Gastroesophageal sphincter (tissue), 4 donors: ENCODE results near the gene COL4A2. TPM values are rescaled to one million over a fixed set of nuclear protein-coding genes. Genes with fewer than 3 reads are reported as not detected.
"Not testable (repeated sequence)": the region's sequence is repeated elsewhere in the genome, so short reads cannot be mapped to it uniquely, and the experiment has no call there.

Experiments
- ATAC-seq: fragments of 150-250 bp; one replicate; pipeline ENCODE4 v1.9.1; 2016; ENCODE audit warnings: mild to moderate bottlenecking, moderate library complexity
- H3K27ac ChIP-seq, 4 donors: fragments of 200-600 bp; sonication (generic) in 3 of 4; 1 replicate in 3 of 4; 2 replicates in 1 of 4; pipeline ENCODE4 v1.5.1; 2016 to 2019
- H3K27me3 ChIP-seq: fragments of 200-600 bp; sonication (generic); one replicate; pipeline ENCODE4 v1.5.1; 2019
- H3K36me3 ChIP-seq, 2 donors: fragments of 200-600 bp; sonication (generic); one replicate each; pipeline ENCODE4 v1.5.1; 2019; ENCODE audit warnings: control low read depth in 1 of 2
- H3K4me1 ChIP-seq, 3 donors: fragments of 200-600 bp; sonication (generic); 1 replicate in 2 of 3; 2 replicates in 1 of 3; pipeline ENCODE4 v1.5.1; 2016 to 2019; ENCODE audit warnings: control low read depth in 2 of 3
- H3K4me3 ChIP-seq, 2 donors: fragments of 200-600 bp; sonication (generic); one replicate each; pipeline ENCODE4 v1.5.1; 2019; ENCODE audit warnings: mild to moderate bottlenecking in 1 of 2, moderate library complexity in 1 of 2
- H3K9me3 ChIP-seq, 3 donors: fragments of 200-600 bp; sonication (generic); one replicate each; pipeline ENCODE4 v1.5.1; 2017 to 2019; ENCODE audit warnings: control low read depth in 2 of 3
- CTCF ChIP-seq, 4 experiments: fragments of 200-600 bp in 2 of 4; fragments of 450-650 bp in 2 of 4; sonication (generic) in 1 of 4; IDR thresholded peaks; one replicate each; pipeline ENCODE4 v1.5.1; 2017 to 2019; ENCODE audit warnings: antibody characterized with exemption in 4 of 4, mild to moderate bottlenecking in 2 of 4, moderate library complexity in 2 of 4
- EP300 ChIP-seq: sonication (generic); formaldehyde crosslinking; IDR thresholded peaks from one replicate; pipeline ENCODE4 v1.6.1; 2017; ENCODE audit warnings: antibody characterized with exemption, mild to moderate bottlenecking
- POLR2A ChIP-seq, 2 donors: fragments of 450-650 bp; IDR thresholded peaks; one replicate each; pipeline ENCODE4 v1.6.1; 2017; ENCODE audit warnings: antibody characterized with exemption in 2 of 2, mild to moderate bottlenecking in 2 of 2, moderate library complexity in 1 of 2
- POLR2AphosphoS5 ChIP-seq: sonication (generic); formaldehyde crosslinking; IDR thresholded peaks from one replicate; pipeline ENCODE4 v1.6.1; 2017; ENCODE audit warnings: antibody characterized with exemption
- WGBS, 2 donors: methylation state at CpG; one replicate each; pipeline ENCODE4 v1.1.5; 2018; ENCODE audit warnings: low coverage in 1 of 2; 5-methylcytosine and 5-hydroxymethylcytosine counted together
- total RNA-seq, 4 donors: library from RNA; depleted of rRNA; stranded (reverse); fragments of >200 nt; gene quantifications; one replicate each; pipeline ENCODE4 v1.1.0, GENCODE V29; 2016

COL4A2 gene
- total RNA-seq, 4 donors from 2014 or later, result 478 to 945 (median 543) TPM

- H3K36me3 ChIP-seq, result peaks cover 0 to 14% of the 10 kb centered on the region in 2 donors
- ATAC-seq, result peak; percentile 22
- no peaks in the 10 kb centered on the region for H3K9me3 ChIP-seq
- no peak overlapping the region for H3K4me3 ChIP-seq
- H3K27me3 ChIP-seq, result no peaks in the 10 kb centered on the region
- peaks cover 6 to 100% (median 61%) of the 10 kb centered on the region in 3 donors for H3K4me1 ChIP-seq
- WGBS, 2 donors, result 49 to 63% methylated on average over 12 to 14 of the region's 19 CpGs
- peak; percentile 60 for TF ChIP-seq POLR2AphosphoS5
- TF ChIP-seq EP300, result no peak
- H3K27ac ChIP-seq, result peak overlapping the region; percentile 52 to 99 (median 84)
Observed at GRCh38 chr13:110319774-110320509, 12.9 kb downstream of the COL4A2 start.

GRCh38 chr13:110320645-110321044 lies 13.6 kb downstream of the COL4A2 start:
- no peak for TF ChIP-seq POLR2A (IDR thresholded peaks at IDR 0.05)
- no peak for TF ChIP-seq EP300
- no peak for TF ChIP-seq POLR2AphosphoS5
- TF ChIP-seq CTCF (IDR thresholded peaks at IDR 0.05), result no peak
- Histone ChIP-seq H3K4me3 (no peak overlapping the region), H3K4me1 (peaks cover 5 to 100% (median 60%) of the 10 kb centered on the region in 3 donors), H3K36me3 (peaks cover 0 to 14% of the 10 kb centered on the region in 2 donors), H3K27ac (peak overlapping the region; percentile 52 to 99 (median 84)), H3K9me3 (no peaks in the 10 kb centered on the region), H3K27me3 (no peaks in the 10 kb centered on the region)
- ATAC-seq, result no peak
- WGBS, 2 donors, result 0 to 28% methylated on average over 2 of the region's 2 CpGs

GRCh38 chr13:110321573-110321972 lies 14.5 kb downstream of the COL4A2 start:
- not testable (repeated sequence) for H3K9me3 ChIP-seq, ATAC-seq, H3K4me3 ChIP-seq, H3K27me3 ChIP-seq
- Histone ChIP-seq H3K27ac (peak overlapping the region; percentile 49 to 99 (median 89)), H3K4me1 (peaks cover 5 to 100% (median 60%) of the 10 kb centered on the region in 3 donors), H3K36me3 (peaks cover 0 to 11% of the 10 kb centered on the region in 2 donors)
- WGBS, 2 donors, result 57 to 63% methylated on average over 2 to 3 of the region's 3 CpGs

GRCh38 chr13:110322126-110322827 lies 15.2 kb downstream of the COL4A2 start:
- TF ChIP-seq POLR2AphosphoS5 (no peak), CTCF (IDR thresholded peaks at IDR 0.05) (no peak), POLR2A (IDR thresholded peaks at IDR 0.05) (no peak), EP300 (no peak)
- Histone ChIP-seq H3K9me3 (no peaks in the 10 kb centered on the region), H3K27ac (peak overlapping the region; percentile 49 to 99 (median 89)), H3K4me1 (peaks cover 5 to 100% (median 64%) of the 10 kb centered on the region in 3 donors), H3K36me3 (peaks cover 0 to 4% of the 10 kb centered on the region in 2 donors), H3K4me3 (no peak overlapping the region), H3K27me3 (no peaks in the 10 kb centered on the region)
- 29 to 37% methylated on average over 4 to 5 of the region's 16 CpGs for WGBS, 2 donors
- no peak for ATAC-seq

GRCh38 chr13:110322828-110323171 lies 15.7 kb downstream of the COL4A2 start:
- Histone ChIP-seq H3K36me3 (no peaks in the 10 kb centered on the region), H3K4me3 (no peak overlapping the region), H3K4me1 (peaks cover 5 to 100% (median 61%) of the 10 kb centered on the region in 3 donors), H3K27ac (peak overlapping the region in 3 of 4 donors; percentile 84 to 99 (median 94)), H3K27me3 (no peaks in the 10 kb centered on the region), H3K9me3 (no peaks in the 10 kb centered on the region)
- ATAC-seq, result no peak
- TF ChIP-seq POLR2AphosphoS5 (no peak), CTCF (IDR thresholded peaks at IDR 0.05) (no peak), POLR2A (IDR thresholded peaks at IDR 0.05) (no peak), EP300 (no peak)
- WGBS, 2 donors, result no CpG with 5 or more reads among the region's 7 CpGs
